GM13977 (cell line): Measurements from ENCODE around the gene ATOH8.

ENCODE experiments used
- DNase-seq: peaks from one replicate; pipeline ENCODE4 v3.0.0; 2012; ENCODE audit warnings: low spot score
- in situ Hi-C: fragments of 300-500 bp; cut with MboI; formaldehyde crosslinking; loops from one replicate; pipeline ENCODE4 v1.12.0; 2022; ENCODE audit warnings: low sequenced_read_pairs, low pct_unique_long_range_greater_than_20kb, mixed read lengths, inconsistent platforms; ENCODE audit not compliant: unreplicated experiment
- TF ChIP-seq, protein P1 (sequence below): IDR thresholded peaks from 2 replicates; pipeline ENCODE4 v1.5.1; 2012; ENCODE audit warnings: mild to moderate bottlenecking, control low read depth; ENCODE audit not compliant: insufficient read depth; ENCODE audit errors: extremely low read depth, missing control alignments

ATOH8 gene

DNA sequence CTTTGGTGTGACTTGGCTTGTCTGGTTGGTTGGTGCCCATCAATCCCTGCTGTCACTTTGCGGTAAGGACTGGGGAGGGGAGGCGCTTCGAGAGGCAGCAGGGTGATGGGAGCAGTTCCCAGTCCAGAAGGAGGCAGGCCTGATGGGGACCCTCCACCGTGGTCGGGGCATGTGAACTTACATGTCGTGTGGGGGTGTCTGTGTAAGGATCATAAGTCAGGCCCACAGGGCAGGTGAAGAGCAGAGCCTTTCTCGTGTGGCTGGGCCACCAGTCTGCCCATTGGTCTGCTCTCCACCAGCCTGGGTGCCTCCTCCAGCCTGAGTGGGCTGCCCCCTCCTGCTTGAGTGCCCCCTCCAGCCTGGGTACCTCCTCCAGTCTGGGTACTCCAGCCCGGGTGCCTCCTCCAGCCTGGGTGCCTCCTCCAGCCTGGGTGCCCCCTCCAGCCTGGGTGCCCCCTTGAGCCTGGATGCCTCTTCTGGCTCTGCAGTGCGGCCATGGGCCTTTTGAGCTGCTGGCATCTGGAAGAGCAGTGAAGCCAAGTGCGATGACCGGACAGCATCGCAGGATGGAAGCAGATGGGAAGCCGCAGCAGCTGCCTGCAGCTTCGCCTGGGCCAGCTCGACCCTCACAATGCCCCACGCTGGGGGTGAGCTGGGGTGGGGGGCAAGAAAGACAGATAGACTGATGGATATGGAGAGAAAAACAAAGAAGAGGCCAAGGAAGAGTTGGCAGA, 25.0 kb downstream of the ATOH8 start:
- no peak for DNase-seq
- in situ Hi-C loops = no loop called here

DNA sequence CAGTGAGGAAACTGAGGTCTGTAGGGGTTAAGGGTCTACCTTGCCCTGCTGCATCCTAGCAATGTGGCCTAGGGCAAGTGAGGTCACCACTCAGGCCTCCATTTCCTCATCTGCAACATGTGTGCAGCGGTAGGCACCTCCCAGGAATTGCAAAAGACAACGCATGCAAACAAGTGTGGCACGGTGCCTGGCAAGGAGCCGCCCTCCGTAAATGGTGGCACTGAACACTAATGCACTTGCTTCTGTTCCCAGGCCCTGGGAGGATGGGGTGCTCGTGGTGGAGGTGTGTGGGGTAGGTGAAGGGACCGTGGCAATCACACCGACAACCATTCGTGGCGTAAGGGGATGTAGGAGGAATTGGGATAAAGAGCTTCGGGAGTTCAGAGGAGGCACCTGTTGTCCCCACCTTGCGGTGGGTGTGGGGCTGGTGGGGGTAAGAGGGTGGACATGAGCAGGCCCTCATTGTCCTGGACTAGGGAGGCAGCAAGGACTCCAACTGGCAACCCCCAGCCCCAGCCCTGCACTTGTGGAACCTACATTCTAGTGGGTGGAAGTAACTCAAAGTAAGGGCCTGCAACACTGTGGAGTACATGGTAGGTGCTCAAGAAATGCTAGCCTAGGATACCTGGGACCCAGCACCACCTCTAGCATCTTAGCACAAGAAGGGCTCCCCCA, 26.0 kb downstream of the ATOH8 start:
- DNase-seq = no peak
- TF ChIP-seq, protein P1, sequence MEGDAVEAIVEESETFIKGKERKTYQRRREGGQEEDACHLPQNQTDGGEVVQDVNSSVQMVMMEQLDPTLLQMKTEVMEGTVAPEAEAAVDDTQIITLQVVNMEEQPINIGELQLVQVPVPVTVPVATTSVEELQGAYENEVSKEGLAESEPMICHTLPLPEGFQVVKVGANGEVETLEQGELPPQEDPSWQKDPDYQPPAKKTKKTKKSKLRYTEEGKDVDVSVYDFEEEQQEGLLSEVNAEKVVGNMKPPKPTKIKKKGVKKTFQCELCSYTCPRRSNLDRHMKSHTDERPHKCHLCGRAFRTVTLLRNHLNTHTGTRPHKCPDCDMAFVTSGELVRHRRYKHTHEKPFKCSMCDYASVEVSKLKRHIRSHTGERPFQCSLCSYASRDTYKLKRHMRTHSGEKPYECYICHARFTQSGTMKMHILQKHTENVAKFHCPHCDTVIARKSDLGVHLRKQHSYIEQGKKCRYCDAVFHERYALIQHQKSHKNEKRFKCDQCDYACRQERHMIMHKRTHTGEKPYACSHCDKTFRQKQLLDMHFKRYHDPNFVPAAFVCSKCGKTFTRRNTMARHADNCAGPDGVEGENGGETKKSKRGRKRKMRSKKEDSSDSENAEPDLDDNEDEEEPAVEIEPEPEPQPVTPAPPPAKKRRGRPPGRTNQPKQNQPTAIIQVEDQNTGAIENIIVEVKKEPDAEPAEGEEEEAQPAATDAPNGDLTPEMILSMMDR = no peak
- in situ Hi-C loops = no loop called here

More for the DNA sequence above, 25.0 kb downstream of the ATOH8 start:
- TF ChIP-seq, protein P1 = no peak

DNA sequence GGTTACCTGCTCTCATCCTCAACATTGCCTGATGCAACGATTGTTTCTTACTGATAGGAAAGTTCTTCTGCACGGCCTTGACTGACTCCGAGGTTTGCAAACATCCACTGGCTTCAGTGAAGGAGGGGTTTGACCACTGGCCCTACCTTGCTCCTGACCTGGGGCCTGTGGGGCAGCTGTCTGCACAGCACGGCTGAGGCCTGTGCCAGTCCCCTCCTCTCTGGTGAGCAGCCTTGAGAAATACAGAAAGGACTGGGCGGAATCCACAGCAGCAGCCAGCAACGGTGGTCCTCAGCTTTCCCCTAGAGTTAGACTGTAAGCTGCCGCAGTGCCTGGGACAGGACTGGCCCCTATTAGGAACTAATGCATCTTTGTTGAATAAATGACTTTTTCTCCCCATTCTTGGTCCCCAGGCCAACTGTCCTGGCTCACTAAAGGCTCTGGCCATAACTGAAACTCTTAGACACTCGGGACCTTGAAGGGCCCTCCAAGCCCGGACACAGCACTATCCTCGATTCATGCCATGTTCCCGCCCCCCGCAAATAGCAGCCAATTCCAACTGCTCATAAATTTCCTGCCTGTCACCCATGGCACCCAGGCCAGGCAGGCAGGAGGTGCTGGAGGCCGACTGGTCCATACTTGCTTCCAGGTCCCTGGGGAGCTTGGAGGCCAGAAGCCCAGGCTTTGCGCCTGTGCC, 26.7 kb downstream of the ATOH8 start:
- TF ChIP-seq, protein P1 = no peak
- in situ Hi-C loops = no loop called here
- DNase-seq = no peak

DNA sequence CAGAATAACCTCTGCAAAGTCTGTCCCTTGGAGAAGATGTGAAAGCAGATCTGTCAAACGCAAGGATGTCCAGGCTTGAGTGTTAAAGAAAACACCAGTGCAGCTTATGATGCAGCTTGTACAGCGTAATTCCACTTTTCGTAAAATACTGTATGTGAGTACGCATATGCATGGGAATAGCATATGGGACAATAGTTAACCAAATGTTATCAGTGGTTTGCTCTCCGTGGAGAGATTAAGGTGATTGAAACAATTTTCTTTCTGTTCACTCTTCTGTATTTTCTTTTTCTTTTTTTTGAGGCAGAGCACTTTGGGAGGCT, 27.2 kb downstream of the ATOH8 start:
- no peak for DNase-seq
- TF ChIP-seq, protein P1 = no peak
- in situ Hi-C loops = no loop called here

DNA sequence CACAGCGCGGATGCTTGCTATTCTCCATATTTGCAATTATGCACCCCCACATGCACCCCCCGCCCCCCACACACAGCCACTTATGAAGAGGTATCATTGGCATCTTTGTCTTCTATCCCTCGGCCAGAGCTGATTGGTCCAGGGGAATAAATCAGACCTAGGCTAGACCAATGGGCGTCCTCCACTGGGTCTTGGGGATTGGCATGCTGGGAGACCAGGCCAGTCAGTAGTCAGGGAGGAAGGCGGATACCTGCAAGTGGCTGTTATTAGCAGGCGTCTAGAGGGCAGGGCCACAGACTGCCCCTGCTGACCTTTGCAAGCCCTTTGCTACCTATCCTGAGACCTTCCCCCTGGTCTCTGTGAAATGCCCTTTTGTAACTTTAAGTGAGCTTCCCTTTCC, 30.0 kb downstream of the ATOH8 start:
- TF ChIP-seq, protein P1 = no peak
- in situ Hi-C loops = no loop called here
- DNase-seq = no peak

DNA sequence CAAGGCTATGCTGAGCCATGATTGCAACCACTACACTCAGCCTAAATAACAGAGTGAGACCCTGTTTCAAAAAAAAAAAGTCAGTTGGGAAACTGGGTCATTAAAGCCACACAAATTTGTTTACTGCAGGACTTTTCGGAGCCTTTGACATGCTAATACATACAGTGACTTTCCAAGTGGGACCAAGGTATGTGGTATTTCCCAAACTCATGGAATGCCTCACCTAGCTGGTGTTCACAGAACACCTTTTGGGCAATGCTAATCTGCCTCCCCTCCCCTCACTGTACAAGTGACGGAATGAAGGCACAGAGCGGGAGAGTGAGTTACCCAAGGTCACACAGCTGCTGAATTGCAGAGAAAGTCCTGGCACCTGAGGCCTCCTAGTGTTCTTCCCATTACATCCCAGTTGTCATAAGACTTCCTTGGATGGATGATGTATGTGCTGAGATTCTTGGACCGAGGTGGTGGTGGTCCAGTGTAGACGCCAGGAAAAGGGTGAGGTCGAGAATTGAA, 30.7 kb downstream of the ATOH8 start:
- in situ Hi-C loops = no loop called here
- DNase-seq = no peak
- TF ChIP-seq, protein P1 = no peak
